ENCODE data around the gene RELT. TPM values are rescaled to one million over a fixed set of nuclear protein-coding genes. Genes with fewer than 3 reads are reported as not detected.

RELT gene
- total RNA-seq, 1 experiment from 2014 or later = 10.2 TPM

DNA sequence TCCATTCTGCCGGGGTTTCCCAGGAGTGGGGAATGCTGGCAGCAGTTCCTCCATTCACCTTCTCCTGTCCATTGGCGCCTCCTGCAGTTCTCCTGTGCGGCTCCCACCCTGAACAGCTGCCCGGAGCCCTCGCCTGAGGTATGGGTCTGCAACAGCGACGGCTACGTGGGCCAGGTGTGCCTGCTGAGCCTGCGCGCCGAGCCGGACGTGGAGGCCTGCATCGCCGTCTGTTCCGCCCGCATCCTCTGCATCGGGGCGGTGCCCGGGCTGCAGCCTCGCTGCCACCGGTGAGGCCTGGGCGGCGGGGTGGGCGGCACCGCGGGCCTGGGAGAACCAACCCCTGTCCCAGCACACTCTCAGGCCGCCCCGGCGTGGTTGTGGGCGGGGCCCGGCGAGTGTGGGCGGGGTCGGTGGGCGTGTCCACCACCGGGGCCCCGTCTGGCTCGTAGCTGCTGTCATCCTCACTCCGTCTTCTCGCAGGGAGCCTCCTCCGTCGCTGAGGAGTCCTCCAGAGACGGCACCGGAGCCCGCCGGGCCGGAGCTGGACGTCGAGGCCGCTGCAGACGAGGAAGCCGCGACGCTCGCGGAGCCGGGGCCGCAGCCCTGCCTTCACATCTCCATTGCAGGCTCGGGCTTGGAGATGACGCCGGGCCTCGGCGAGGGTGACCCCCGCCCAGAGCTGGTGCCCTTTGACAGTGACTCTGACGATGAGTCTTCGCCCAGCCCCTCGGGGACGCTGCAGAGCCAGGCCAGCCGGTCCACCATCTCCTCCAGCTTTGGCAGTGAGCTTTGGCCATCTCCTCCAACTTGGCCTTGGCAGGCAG, 14.0 kb upstream of the RELT start:
- H3K4me1 ChIP-seq (ENCODE audit: insufficient read depth, low read length) = no peaks in the 10 kb centered on the region
- no peak overlapping the region for H2AK5ac ChIP-seq (ENCODE audit: insufficient read length, low read length)
- H3K9me3 ChIP-seq (ENCODE audit: control insufficient read depth, low read depth, low read length) = no peaks in the 10 kb centered on the region
- WGBS (ENCODE audit: extremely low coverage, insufficient read length, low lambda C conversion rate) = no CpG with 5 or more reads among the region's 70 CpGs
- peak overlapping the region; percentile 55 to 70 for H3K4me3 Mint-ChIP-seq
- no peak overlapping the region for H3K27ac Mint-ChIP-seq
- no peak overlapping the region for H4K5ac ChIP-seq (ENCODE audit: insufficient read length, low read depth, low read length)
- H3K9ac ChIP-seq (ENCODE audit: extremely low read depth, insufficient read length, low read length) = no peak overlapping the region
- H3K9me3 Mint-ChIP-seq = no peaks in the 10 kb centered on the region
- H2AFZ ChIP-seq (ENCODE audit: low read length) = no peak overlapping the region
- no peaks in the 10 kb centered on the region for H3K79me1 ChIP-seq (ENCODE audit: insufficient read depth, low read depth, low read length, poor library complexity, severe bottlenecking)
- no peak overlapping the region for H4K8ac ChIP-seq (replicated peaks; ENCODE audit: insufficient read length, low read depth, low read length)
- DNase-seq = peak; percentile 97
- H4K91ac ChIP-seq (ENCODE audit: insufficient read length, low read depth, low read length) = no peak overlapping the region
- no peak overlapping the region for H3K56ac ChIP-seq (ENCODE audit: insufficient read length, low read depth, low read length)
- H3K79me2 ChIP-seq (ENCODE audit: insufficient read depth, low read length) = no peaks in the 10 kb centered on the region
- H3K14ac ChIP-seq (ENCODE audit: insufficient read depth, low read length) = no peak overlapping the region
- no peak overlapping the region for H2BK120ac ChIP-seq (ENCODE audit: low read depth, low read length, poor library complexity, severe bottlenecking)
- peaks cover 2% of the 10 kb centered on the region for H3K23me2 ChIP-seq (ENCODE audit: insufficient read length, low read depth, low read length, poor library complexity, severe bottlenecking)
- no peaks in the 10 kb centered on the region for H4K20me1 ChIP-seq (ENCODE audit: control insufficient read depth, insufficient read depth, insufficient read length)
- no peak overlapping the region for H3K23ac ChIP-seq (ENCODE audit: insufficient read length, low read depth, low read length)
- H3K4me1 Mint-ChIP-seq = peaks cover 4 to 13% of the 10 kb centered on the region in 2 experiments; a peak in 3 of 4 replicates
- H3K27me3 Mint-ChIP-seq (ENCODE audit: low read depth) = peaks cover 7% of the 10 kb centered on the region
- H3T11ph ChIP-seq (ENCODE audit: low read length) = no peak overlapping the region
- no peaks in the 10 kb centered on the region for H3K27me3 ChIP-seq (ENCODE audit: insufficient read depth, low read length)
- H3K36me3 Mint-ChIP-seq (ENCODE audit: insufficient read depth in 1 of 3, low read depth in 3 of 3) = peaks cover 4 to 17% (median 4%) of the 10 kb centered on the region in 3 experiments; a peak in 4 of 7 replicates
- TF ChIP-seq, protein P1, sequence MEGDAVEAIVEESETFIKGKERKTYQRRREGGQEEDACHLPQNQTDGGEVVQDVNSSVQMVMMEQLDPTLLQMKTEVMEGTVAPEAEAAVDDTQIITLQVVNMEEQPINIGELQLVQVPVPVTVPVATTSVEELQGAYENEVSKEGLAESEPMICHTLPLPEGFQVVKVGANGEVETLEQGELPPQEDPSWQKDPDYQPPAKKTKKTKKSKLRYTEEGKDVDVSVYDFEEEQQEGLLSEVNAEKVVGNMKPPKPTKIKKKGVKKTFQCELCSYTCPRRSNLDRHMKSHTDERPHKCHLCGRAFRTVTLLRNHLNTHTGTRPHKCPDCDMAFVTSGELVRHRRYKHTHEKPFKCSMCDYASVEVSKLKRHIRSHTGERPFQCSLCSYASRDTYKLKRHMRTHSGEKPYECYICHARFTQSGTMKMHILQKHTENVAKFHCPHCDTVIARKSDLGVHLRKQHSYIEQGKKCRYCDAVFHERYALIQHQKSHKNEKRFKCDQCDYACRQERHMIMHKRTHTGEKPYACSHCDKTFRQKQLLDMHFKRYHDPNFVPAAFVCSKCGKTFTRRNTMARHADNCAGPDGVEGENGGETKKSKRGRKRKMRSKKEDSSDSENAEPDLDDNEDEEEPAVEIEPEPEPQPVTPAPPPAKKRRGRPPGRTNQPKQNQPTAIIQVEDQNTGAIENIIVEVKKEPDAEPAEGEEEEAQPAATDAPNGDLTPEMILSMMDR (conservative IDR thresholded peaks at IDR 0.05) = peak; percentile 55
- no peak overlapping the region for H3K27ac ChIP-seq (ENCODE audit: insufficient read length, low read depth, low read length)
- H2BK12ac ChIP-seq (ENCODE audit: insufficient read length, low read depth, low read length) = no peak overlapping the region
- H3K4ac ChIP-seq (ENCODE audit: low read depth, low read length) = no peak overlapping the region
- H2BK5ac ChIP-seq (ENCODE audit: insufficient read length, low read length) = no peak overlapping the region
- no peak overlapping the region for H2BK20ac ChIP-seq (ENCODE audit: low read depth, low read length, poor library complexity, severe bottlenecking)
- H3K4me2 ChIP-seq (ENCODE audit: insufficient read depth, insufficient read length, low read length) = peak overlapping the region; percentile 7
- H2BK15ac ChIP-seq (ENCODE audit: low read depth, low read length) = no peak overlapping the region
- H3K18ac ChIP-seq (ENCODE audit: insufficient read length, low read depth, low read length) = no peak overlapping the region

Data from H9 (cell line).